NT2/D1 (cell line): ENCODE measurements around the gene FOSL1.

Experiments
- DNase-seq: peaks from one replicate; pipeline ENCODE4 v3.0.0-alpha.2; 2011; ENCODE audit warnings: low read depth, low spot score
- H3K27me3 ChIP-seq: 2 replicates; pipeline ENCODE4 v1.6.0; 2011; ENCODE audit warnings: mild to moderate bottlenecking; ENCODE audit not compliant: insufficient read length, insufficient read depth
- H3K36me3 ChIP-seq: 2 replicates; pipeline ENCODE4 v1.6.1; 2011; ENCODE audit warnings: mild to moderate bottlenecking, low read length, mixed read lengths; ENCODE audit not compliant: insufficient read depth, insufficient read length
- H3K4me1 ChIP-seq: 2 replicates; pipeline ENCODE4 v1.5.1; 2011; ENCODE audit not compliant: insufficient read depth, insufficient read length
- H3K4me3 ChIP-seq: 2 replicates; pipeline ENCODE4 v1.5.1; 2011; ENCODE audit warnings: low read depth; ENCODE audit not compliant: insufficient read length
- H3K9ac ChIP-seq: 2 replicates; pipeline ENCODE4 v1.6.0; 2011; ENCODE audit warnings: low read depth; ENCODE audit not compliant: insufficient read length
- H3K9me3 ChIP-seq: 2 replicates; pipeline ENCODE4 v1.5.1; 2011; ENCODE audit warnings: mild to moderate bottlenecking, low read length; ENCODE audit not compliant: insufficient read depth
- SUZ12 ChIP-seq: IDR thresholded peaks from 2 replicates; pipeline ENCODE4 v1.6.1; 2011; ENCODE audit not compliant: insufficient read length, insufficient read depth; ENCODE audit errors: extremely low read depth
- YY1 ChIP-seq: IDR thresholded peaks from 2 replicates; pipeline ENCODE4 v1.6.1; 2011; ENCODE audit not compliant: insufficient read length, insufficient read depth
- ZNF274 ChIP-seq: IDR thresholded peaks from 2 replicates; pipeline ENCODE4 v1.6.1; 2011; ENCODE audit warnings: mild to moderate bottlenecking, low read depth, low read length

Gene FOSL1

GRCh38 chr11:65900125-65900898, at the start of gene FOSL1:
Gene FOSL1 (minus strand): TSS chr11:65900388. CDS start chr11:65900339, 49 bp downstream.
- peak; percentile 84 for DNase-seq
- TF ChIP-seq ZNF274 (no peak), SUZ12 (no peak), YY1 (no peak)
- Histone ChIP-seq H3K9ac (peak within 1 kb of the TSS; percentile 93), H3K4me3 (peak within 1 kb of the TSS; percentile 88), H3K36me3 (peaks cover 30% of the 10 kb centered on the region), H3K9me3 (no peaks in the 10 kb centered on the region), H3K4me1 (peaks cover 5% of the 10 kb centered on the region), H3K27me3 (peaks cover 35% of the 10 kb centered on the region)

- H3K4me1 ChIP-seq = peaks cover 12% of the 10 kb centered on the region
- H3K9ac ChIP-seq = peak overlapping the region; percentile 24
- H3K9me3 ChIP-seq = no peaks in the 10 kb centered on the region
- no peaks in the 10 kb centered on the region for H3K36me3 ChIP-seq
- no peaks in the 10 kb centered on the region for H3K27me3 ChIP-seq
- no peak for DNase-seq
- no peak overlapping the region for H3K4me3 ChIP-seq
- TF ChIP-seq SUZ12 = no peak
- no peak for TF ChIP-seq YY1
- TF ChIP-seq ZNF274 = no peak
Measured at GRCh38 chr11:65947603-65948125, 47.5 kb upstream of the FOSL1 start.

GRCh38 chr11:65947133-65947532, 46.9 kb upstream of the FOSL1 start:
- Histone ChIP-seq H3K4me3 (peak overlapping the region; percentile 3), H3K27me3 (no peaks in the 10 kb centered on the region), H3K9ac (peak overlapping the region; percentile 24), H3K4me1 (peaks cover 12% of the 10 kb centered on the region), H3K36me3 (no peaks in the 10 kb centered on the region), H3K9me3 (no peaks in the 10 kb centered on the region)
- DNase-seq = no peak
- TF ChIP-seq SUZ12 (no peak), ZNF274 (no peak), YY1 (no peak)

GRCh38 chr11:65946655-65947054, 46.5 kb upstream of the FOSL1 start:
- TF ChIP-seq YY1 (no peak), ZNF274 (no peak), SUZ12 (no peak)
- Histone ChIP-seq H3K36me3 (no peaks in the 10 kb centered on the region), H3K9ac (no peak overlapping the region), H3K27me3 (no peaks in the 10 kb centered on the region), H3K4me1 (peaks cover 14% of the 10 kb centered on the region), H3K4me3 (peak overlapping the region; percentile 3), H3K9me3 (no peaks in the 10 kb centered on the region)
- DNase-seq = no peak

GRCh38 chr11:65945941-65946558, 45.9 kb upstream of the FOSL1 start:
- peak overlapping the region; percentile 48 for H3K4me3 ChIP-seq
- H3K9ac ChIP-seq = peak overlapping the region; percentile 75
- peaks cover 16% of the 10 kb centered on the region for H3K4me1 ChIP-seq
- TF ChIP-seq SUZ12 (no peak), YY1 (no peak), ZNF274 (no peak)
- H3K9me3 ChIP-seq = no peaks in the 10 kb centered on the region
- no peaks in the 10 kb centered on the region for H3K27me3 ChIP-seq
- H3K36me3 ChIP-seq = no peaks in the 10 kb centered on the region
- peak; percentile 72 for DNase-seq

GRCh38 chr11:65945430-65945911, 45.3 kb upstream of the FOSL1 start, which contains the start of gene TSGA10IP:
Gene TSGA10IP (plus strand): TSS chr11:65945480. CDS start chr11:65945676, 196 bp downstream.
- peak within 1 kb of the TSS; percentile 48 for H3K4me3 ChIP-seq

GRCh38 chr11:65944767-65945166, 44.6 kb upstream of the FOSL1 start:
- no peak for DNase-seq
- Histone ChIP-seq H3K4me3 (no peak overlapping the region), H3K9me3 (no peaks in the 10 kb centered on the region), H3K36me3 (no peaks in the 10 kb centered on the region), H3K27me3 (no peaks in the 10 kb centered on the region), H3K4me1 (peaks cover 16% of the 10 kb centered on the region), H3K9ac (no peak overlapping the region)
- TF ChIP-seq SUZ12 (no peak), ZNF274 (no peak), YY1 (no peak)

More at GRCh38 chr11:65945430-65945911, 45.3 kb upstream of the FOSL1 start, which contains the start of gene TSGA10IP:
- peak; percentile 83 for DNase-seq
- Histone ChIP-seq H3K27me3 (no peaks in the 10 kb centered on the region), H3K9me3 (no peaks in the 10 kb centered on the region), H3K9ac (peak within 1 kb of the TSS; percentile 75), H3K36me3 (no peaks in the 10 kb centered on the region), H3K4me1 (peaks cover 16% of the 10 kb centered on the region)
- TF ChIP-seq YY1 (no peak), SUZ12 (no peak), ZNF274 (no peak)
